NCI-H748 treated with DMSO at 0.1 percent for 48 hours (cell line): ENCODE results near the gene WDR1.

Source experiments
- DNase-seq: peaks from one replicate; lab custom pipeline; 2025; lab: John Stamatoyannopoulos, UW

The WDR1 gene

DNA sequence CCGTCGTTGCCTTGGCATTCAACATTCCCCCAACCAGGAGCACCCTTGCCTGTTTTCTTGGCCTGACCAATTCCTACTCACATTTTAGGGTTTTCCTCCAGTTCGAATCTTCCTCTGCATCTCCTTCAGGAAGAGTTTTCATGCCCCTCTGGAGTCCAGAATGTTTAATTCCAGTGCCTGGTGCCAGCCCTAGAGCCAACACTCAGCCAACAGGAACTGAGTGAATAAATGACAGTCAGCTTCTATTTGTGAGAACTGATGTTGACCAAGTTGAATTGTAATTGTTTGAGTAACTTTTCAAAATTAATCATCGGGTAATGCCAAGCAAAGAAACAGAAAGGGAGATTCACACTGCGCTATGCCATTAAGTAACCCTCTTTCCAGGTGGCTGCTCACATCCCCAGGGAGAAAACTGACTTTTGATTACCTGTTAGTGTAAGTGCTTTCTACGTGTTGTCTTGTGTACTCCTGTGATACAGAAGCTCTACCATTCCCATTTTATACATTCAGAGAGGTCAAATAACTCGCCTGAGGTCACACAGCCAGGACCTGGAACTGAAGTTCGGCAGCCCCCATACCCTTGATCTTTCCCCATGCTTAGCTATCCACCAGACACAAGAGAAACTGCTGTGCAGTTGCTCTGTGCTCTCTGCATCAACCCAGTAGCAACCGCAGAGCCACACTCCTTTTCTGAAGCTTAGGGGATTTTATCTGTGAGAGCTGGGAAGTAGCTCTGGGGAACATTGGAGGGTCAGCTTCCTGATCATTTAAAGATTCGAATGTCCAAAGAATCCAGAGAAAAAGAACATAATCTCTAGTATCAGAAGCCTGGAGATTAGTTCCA, 76.3 kb downstream of the WDR1 start:
- DNase-seq: no peak

DNA sequence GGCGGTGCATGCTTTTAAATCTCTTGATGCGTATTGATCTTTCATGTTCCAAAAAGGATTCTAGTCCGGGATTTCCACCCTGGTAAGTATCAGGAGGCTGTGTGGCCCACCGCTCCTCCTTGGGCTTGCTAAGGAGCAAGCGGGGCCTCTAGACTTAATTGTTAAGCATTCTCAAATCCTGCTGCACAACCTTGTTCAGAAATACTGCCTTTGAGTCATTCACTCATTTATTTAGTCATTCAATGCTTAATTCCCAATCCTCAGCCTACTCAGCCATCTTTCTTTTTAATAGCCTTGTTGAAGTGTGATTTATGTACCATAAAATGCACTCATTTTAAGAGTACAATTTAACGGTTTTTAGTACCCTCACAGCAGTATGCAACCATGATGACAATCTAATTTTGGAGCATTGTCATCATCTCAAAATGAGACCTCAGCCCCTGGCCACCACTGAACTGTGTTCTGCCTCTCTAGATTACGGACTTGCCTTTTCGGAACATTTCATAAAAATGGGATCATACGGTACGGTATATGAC, 79.7 kb downstream of the WDR1 start:
- no peak for DNase-seq

DNA sequence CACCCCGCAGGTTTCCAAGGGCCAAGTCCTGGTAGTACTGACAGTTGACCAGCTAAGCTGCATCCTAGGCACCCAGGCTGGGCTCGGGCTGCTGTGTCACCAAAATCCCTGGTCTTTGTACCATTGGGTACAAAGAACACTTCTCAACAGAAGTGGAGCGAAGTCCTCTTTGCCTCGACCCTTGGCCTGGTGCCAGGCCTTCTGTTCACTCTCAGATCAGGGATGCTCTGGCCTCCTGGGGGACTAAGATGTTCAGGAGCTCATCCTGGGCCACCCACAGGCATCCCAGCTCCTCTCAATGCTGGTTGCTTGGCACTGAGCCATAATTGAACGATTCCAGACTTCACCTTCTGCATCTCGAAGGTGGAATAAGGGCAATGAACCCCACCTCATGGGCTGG, 81.5 kb downstream of the WDR1 start:
- no peak for DNase-seq

DNA sequence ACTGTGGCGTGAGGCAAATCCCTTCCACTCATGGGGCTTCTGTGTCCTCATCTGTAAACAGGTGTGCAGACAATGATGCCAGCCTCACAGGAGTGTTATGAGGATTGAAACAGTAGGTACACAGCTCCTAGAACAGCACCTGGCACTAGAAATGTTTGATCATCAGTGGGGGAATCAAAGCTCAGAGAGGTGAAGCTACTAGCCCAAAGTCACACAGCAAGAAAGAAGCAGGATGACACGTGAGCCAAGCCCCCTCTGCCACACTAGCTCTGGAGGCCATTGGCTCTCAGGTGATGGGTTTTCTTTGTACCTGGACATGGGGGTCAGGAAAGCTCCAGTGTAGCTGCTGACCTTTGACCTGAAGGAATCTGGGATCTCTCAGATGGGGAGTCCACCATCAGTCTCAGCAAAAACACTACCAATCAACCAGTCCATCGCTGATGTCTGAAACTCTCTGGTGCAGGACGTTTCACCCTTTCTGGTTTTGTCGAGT, 81.9 kb downstream of the WDR1 start:
- DNase-seq: no peak

DNA sequence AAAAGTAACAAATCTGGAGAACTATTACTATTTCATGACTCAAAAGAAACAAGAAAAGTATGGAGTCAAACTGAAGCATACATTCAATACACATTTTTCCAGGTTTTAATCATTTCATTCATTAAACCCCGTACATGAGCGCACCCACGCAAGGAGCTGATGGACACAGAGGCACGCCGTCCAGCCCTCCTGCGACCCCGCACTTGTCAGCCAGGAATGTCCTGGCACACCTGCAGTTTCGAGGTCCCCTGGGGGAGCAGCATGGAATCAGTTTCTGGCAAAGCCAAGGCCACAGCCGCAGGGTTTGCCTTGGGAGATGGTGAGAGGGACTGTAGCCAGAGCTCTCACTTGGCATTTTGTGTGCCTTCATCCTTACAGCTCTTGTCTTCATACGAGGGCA, 82.5 kb downstream of the WDR1 start:
- no peak for DNase-seq

DNA sequence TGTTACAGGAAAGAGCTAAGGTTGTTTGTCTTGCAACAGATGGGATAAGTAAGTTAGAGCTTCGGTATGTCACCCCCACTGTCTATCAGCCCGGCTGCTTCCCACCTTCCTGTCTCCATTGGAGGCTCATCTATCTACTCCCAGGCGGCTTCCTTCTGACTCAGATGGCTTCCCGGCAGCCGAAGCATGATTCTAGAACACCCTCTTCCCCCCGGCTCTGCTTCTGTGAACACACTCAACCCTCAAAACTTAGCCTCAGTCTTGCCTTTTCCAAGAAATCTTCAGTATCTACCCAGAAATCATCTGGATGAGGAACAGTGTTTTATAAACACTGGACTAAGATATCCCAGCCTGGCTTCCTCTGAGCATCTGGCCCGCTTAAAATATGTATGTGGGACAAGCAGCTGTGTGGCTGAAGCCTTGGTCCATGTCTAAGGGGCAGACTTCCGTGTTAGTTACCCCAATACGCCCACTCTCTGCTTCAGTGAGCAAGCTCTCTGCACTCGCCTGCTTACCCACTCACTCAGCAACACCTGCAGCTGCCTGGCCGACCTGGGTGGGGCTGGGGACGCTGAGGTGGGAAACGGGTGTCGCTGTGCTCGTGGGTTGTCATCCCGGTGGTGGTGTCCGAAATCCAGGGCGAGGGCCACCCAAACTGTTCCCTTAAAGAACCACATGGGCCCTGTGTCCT, 83.3 kb downstream of the WDR1 start:
- DNase-seq: no peak

DNA sequence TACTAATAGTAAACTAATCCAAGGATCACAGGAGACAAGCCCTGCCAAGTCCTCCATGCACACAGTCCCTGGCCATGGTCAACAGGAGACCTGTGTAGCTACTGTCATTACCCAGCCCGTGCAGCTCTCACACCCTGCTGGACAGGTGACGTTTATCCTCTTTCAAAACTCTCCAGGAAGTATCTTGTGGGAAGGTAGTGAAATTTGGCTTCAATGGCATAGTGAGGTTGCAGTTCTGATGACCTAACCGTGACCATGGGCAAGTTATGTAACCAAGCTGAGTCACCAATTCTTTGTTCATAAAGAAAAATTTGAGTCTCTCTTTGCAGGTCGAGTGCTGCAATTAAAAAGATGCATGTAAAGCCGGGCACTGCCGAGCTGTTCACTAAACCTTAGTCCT, 84.0 kb downstream of the WDR1 start:
- no peak for DNase-seq

DNA sequence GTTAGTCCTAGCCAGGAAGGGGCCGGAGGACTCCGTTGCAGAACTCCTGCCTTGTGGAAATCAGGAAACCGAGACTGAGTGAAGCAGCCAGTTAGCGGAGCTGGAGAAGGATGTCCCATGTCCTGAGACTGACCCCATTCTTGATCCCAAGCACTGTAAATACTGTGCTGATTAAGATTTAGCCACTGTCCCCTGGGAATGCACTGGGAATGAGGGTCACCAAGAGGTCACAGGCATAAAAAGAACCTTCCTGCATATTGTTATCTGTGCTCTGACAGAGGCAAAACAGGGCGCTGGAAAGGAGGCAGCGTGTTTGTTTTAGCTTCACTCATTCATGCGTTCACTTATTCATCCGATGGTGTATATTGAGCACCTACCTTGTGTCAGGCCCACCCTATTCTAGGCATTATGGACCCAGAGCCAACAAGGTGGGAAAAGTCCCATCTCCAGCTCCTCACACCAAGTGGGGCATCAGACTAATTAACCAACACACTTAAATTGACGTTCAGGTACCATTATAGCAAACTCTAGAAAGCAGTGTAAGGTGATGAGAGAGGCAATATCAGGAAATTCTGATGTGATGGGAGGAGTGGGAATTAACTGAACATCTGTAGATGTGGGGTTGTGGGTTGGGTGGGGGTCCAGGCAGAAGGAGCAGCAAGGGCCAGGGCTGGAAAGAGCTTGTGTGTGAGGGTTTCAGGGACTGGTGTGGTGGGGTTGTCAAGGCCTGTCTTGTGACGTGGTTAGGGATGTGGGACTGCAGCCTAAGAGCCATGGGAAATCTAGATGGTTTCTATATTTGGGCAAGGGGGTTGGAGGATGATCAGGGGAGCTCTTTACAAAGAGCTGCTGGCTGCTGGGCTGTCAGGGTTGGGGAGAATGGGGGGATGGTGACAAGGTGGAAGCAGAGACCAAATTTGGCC, 84.7 kb downstream of the WDR1 start:
- no peak for DNase-seq

DNA sequence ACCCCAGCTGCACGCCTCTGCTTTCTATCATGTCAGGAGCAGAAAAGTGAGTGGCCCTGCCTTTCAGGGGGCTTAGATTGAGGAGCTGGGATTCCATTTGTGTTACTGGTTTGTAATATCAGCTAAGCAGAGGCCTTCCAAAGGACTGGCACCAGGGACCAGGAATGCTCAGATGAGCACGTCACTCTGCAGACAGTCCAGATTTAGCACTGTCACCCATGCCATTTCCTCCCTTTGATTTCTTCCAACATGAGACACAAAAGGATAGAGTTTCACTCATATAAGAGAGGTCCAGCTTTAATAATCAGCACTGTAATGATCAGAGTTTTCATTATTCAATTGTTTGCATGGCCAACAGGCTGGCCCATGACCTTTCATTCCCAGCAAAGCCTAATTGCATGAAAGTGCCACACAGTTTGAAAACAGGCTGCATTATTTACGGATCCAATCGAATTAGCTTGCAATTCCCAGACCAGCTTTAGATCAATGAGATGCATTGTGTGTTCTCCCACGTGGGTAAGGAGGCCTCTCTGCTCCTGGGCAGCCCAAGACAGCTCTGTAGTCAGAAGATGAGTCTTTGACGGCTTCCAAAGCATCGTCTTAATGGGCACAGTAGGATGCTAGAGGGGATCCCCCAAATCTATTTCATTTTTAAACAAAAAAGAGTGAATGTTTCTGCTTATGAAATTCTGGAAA, 85.5 kb downstream of the WDR1 start:
- no peak for DNase-seq

DNA sequence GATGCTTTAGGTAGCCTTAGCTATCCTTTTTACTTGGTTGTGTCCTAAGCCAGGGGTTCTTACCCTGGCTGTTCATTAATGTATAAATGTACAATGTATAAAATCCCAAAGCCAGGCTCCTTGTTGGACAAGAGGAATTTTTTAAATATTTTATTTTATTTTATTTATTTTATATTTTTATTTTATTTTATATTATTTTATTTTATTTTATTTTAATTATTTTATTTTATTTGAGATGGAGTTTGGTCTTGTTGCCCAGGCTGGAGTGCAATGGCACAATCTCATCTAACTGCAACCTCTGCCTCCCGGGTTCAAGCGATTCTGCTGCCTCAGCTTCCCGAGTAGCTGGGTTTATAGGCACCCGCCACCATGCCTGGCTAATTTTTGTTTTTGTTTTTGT, 87.2 kb downstream of the WDR1 start:
- DNase-seq: no peak

DNA sequence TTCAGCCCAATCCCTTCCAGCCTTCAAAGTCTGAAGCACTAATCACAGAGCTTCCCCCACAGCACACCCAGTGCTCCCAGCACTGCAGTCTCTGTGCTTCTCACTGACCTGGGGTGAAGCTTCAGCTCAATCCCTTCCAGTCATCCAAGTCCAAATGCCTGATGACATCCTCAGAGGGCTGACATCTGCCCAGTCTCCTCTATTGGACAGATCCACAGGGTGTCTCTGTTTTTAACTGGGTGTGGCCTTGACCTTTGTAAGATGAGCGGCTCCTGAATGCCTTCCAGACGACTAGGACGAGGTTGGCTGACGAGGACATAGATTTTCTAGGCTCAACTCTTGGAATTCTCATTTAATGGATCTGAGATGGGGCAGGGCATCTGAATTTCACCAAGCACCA, 87.7 kb downstream of the WDR1 start:
- DNase-seq: no peak

DNA sequence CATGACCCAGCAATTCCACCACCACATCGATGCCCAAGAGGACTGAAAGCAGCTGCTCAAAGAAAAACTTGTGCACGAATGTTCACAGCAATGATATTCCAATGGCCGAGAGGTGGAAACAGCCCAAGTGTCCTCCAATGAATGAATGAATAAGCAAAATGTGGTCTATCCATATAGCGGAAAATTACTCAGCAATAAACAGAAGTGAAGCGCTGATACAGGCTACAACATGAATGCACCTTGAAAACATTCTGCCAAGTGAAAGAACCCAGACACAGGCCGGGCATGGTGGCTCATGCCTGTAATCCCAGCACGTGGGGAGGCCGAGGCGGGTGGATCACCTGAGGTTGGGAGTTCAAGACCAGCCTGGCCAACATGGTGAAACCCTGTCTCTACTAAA, 90.1 kb downstream of the WDR1 start:
- DNase-seq: no peak

DNA sequence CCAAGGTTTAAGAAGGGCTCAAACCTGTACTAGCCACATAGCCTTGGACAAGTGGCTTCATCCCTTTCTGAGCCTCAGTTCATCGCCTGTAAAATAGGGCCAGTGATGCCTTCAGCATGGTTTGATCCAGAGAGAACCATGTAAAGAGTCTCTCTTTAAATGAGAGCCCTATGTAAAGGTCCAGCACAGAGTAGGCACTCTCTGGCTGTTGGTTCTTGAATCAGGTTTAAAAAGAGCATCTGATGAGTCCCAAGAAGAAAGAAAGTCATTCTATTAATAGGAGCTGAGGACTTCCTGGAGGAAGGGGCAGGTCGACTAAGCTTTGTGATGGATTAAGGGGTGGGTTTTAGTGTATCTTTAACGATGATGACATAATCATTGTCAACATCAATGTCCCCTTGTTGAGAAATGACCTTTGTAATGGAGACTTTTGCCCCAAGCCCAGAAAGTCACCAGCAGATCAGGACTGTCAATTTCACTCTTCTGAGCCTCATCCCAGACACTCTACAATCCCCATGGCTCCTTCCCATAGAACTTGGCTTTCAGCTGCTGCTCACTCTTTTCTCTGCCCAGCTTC, 91.3 kb downstream of the WDR1 start:
- DNase-seq: no peak
